Measurements from ENCODE around the gene SDC1.
A peak's percentile ranks its signal among the peaks of the same experiment; 100 is the strongest.
"Not testable (repeated sequence)": the region's sequence is repeated elsewhere in the genome, so short reads cannot be mapped to it uniquely, and the experiment has no call there.

Gene SDC1

GRCh38 chr2:20224716-20225293 is at the start of gene SDC1:
Gene SDC1, minus strand, starts transcription at chr2:20225130. Its CDS starts 263 bp downstream, at chr2:20224867.
- DNase-seq = peak; percentile 24 to 35

GRCh38 chr2:20273042-20273441 is 48.1 kb upstream of the SDC1 start:
- no peak for DNase-seq

GRCh38 chr2:20268317-20268716 is 43.4 kb upstream of the SDC1 start:
- not testable (repeated sequence) for DNase-seq

DNA sequence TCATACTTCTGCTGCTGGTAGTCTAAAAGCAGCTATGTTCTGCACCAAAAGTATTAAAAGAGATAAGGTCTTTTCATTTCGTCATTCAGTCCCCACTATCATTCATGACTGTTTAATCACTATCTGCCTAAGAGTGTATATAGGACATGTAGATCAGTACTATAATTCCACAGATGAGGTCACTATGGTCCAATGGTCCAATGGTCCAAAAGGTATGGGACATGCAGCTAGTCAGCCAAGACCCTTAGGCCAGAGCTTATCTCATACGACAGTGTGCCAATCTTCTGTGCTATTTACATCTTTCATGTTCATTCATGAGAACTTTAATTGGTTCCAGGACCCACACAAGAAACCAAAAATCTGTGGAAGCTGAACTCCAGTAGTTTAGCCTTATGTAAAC is 42.6 kb upstream of the SDC1 start:
- no peak for DNase-seq

GRCh38 chr2:20264629-20265028 is 39.7 kb upstream of the SDC1 start:
- DNase-seq = no peak

- no peak for DNase-seq
Observed at GRCh38 chr2:20257411-20257810, 32.5 kb upstream of the SDC1 start.

GRCh38 chr2:20254731-20255130 is 29.8 kb upstream of the SDC1 start:
- no peak for DNase-seq

- no peak for DNase-seq
Observed at GRCh38 chr2:20250436-20250835, 25.5 kb upstream of the SDC1 start.

GRCh38 chr2:20249170-20249569 is 24.2 kb upstream of the SDC1 start:
- no peak for DNase-seq

GRCh38 chr2:20247084-20247483 is 22.2 kb upstream of the SDC1 start:
- no peak for DNase-seq

- DNase-seq = not testable (repeated sequence)
Observed at GRCh38 chr2:20243637-20244036, 18.7 kb upstream of the SDC1 start.

- DNase-seq = peak; percentile 19 to 36
Observed at GRCh38 chr2:20242727-20243377, 17.9 kb upstream of the SDC1 start.

DNA sequence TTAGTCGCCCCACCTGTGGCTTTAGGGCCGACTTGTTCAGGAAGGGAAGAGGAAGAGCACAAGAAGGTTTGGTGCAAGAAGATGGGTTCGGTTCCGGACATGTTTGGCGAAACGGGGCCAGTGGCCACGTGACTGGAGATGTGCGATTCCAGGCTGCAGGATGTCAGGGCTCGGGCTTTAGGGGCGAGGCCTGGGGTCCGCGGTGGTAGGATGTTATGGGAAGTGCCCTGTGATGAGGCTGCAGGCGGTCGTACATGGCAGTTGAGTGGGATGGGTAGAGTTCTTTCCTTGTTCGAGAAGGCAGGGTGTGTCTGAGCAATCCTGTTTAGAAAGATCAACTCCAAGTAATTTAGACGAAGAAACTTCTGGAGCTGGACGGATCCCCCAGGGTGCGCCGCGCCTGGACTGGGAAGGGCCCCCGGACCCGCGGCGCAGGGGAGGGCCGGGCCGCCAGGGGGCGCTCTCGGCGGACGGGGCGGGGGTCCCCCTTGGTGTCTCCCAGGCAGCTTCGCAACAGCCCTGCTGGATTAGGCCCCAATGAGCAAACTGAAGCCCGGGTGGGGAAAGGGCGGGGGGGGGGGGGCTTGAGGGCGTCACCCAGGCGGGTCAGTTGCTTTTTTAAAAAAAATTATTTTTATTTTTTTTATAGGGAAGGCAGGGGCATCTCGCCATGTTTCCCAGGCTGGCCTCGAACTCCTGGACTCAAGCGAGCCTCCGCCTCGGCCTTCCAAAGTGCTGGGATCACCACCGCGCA is 17.2 kb upstream of the SDC1 start:
- DNase-seq = no peak

GRCh38 chr2:20240291-20240690 is 15.4 kb upstream of the SDC1 start:
- not testable (repeated sequence) for DNase-seq

DNA sequence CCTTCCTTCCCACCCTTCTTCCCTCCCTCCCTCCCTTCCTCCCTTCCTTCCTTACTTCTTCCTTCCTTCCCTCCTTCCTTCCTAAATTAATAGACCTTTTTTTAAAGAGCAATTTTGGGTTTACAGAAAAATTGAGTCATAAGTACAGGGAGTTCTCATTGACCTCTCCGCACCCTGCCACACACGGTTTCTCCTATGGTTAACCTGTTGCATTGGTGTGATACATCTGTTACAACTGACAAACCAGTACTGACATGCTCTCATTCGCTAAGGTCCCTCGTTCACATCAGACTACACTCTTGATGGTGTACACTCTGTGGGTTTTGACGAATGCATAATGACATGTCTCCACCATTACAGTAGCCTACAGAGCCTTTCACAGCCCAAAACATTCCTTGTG is 11.6 kb upstream of the SDC1 start:
- DNase-seq = no peak

- no peak for DNase-seq
Observed at GRCh38 chr2:20235655-20236305, 10.8 kb upstream of the SDC1 start.

DNA sequence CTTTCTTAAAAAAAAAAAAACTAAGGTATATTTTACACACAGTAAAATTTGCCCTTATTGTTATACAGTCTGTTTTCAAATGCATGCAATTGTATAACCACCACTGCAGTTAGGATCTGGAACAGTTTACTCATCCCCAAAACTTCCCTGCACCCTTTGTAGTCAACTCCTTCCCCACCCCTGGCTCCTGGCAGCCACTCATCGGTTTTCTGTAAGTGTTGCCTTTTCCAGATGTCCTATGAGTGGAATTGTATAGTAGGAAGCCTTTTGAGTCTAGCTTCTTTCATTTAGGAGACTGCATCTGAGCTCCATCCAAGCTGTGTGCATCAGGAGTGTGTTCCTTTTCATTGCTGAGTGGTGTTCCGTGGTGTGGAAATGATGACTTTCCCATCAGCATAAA is 9.7 kb upstream of the SDC1 start:
- not testable (repeated sequence) for DNase-seq

DNA sequence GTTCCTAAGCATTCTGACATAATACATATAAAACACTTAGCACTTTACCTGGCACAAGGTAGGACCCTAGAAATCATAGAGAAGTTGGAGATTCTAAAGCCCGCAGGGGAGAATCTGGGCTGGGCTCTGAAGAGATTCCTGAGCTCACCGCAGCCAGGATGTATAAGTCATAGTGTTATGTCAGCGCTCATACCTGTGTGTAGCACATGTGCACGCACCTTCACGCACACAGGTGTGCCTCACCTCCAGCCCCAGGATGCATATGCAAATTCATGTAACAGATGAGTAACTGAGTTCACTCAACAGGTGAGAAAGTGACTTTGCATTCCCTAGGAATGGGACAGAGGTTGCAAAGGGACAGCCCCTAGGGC is 7.9 kb upstream of the SDC1 start:
- no peak for DNase-seq

DNA sequence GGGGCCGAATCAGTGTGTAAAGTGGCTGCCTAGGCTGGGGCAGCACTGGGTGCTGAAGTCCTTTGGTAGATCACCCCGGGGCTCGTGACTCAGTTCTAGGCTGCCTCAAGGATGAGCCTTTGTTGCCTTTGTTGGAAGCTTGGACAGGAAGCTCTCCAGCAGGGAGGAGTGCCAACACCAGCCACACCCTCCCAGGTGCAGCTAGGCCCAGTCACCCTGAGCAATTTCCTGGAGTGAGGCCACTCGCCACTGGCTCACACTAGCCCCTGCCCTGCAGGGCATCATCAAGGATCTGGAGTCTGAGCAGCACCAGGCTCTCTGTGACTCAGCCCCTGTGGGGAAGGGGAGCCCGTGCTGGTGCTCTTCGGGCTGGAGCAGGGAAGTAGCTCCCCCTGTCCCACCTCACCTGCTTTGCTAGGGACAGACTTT is 6.7 kb upstream of the SDC1 start:
- peak; percentile 66 to 70 for DNase-seq

- no peak for DNase-seq
Observed at GRCh38 chr2:20231159-20231558, 6.2 kb upstream of the SDC1 start.

DNA sequence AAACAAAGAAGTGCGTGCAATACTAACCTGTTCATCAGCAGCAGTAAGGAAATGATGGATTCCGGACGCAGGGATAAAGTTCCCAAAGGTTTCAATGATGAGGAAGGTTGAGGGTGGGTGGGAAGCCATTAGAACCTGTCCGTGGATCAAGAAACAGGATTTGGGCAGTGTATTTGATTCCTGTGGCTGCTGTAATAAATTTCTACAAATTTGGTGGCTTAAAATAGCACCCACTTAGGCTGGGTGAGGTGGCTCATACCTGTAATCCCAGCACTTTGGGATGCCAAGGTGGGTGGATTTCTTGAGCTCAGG is 5.1 kb upstream of the SDC1 start:
- DNase-seq = no peak

- no peak for DNase-seq
Observed at GRCh38 chr2:20229322-20230113, 4.6 kb upstream of the SDC1 start.

DNA sequence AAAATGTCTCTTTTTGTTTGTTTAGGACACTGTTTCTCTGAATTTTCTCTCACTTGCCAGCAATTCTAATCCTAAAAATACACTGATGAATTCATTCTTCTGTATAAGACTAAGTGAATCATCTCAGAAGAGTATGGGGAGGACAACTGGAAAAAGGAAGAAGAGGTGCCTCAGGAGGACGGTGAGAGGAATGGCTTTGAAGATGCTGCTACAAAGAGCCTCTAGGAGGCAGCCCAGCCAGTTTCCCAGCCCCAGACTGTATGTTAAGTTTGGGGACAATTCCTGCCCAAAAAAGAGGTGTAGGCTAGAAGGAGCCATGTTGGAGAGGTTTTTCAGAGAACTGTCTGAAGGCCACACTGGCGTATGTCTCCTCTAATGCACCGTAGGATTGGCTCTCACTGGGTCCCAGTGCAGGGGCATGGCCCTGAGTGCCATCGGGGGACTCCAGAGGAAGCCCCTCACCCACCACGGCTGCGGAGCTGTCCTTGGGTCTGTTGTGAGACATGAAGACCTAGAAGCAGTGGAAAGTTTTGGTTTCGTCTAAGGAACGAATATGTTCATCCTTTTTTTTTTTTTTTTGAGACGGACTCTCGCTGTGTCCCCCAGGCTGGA is 3.1 kb upstream of the SDC1 start:
- no peak for DNase-seq
